ENCODE results near the gene GET3. TPM values are rescaled to one million over a fixed set of nuclear protein-coding genes. Genes with fewer than 3 reads are reported as not detected.

Gene GET3
- total and polyA plus RNA-seq, 2 of the 13 experiments (the other 11 are each of a cell fraction or from before 2014, with no cell fraction given): 57.7 to 59.4 TPM

- TF ChIP-seq, protein P1, sequence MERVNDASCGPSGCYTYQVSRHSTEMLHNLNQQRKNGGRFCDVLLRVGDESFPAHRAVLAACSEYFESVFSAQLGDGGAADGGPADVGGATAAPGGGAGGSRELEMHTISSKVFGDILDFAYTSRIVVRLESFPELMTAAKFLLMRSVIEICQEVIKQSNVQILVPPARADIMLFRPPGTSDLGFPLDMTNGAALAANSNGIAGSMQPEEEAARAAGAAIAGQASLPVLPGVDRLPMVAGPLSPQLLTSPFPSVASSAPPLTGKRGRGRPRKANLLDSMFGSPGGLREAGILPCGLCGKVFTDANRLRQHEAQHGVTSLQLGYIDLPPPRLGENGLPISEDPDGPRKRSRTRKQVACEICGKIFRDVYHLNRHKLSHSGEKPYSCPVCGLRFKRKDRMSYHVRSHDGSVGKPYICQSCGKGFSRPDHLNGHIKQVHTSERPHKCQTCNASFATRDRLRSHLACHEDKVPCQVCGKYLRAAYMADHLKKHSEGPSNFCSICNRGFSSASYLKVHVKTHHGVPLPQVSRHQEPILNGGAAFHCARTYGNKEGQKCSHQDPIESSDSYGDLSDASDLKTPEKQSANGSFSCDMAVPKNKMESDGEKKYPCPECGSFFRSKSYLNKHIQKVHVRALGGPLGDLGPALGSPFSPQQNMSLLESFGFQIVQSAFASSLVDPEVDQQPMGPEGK (CRISPR knock-in tag; IDR thresholded peaks at IDR 0.05): peak; percentile 59; the same call in 1 of the 2 replicates
- TF ChIP-seq HHEX (CRISPR knock-in tag; IDR thresholded peaks at IDR 0.05) (no peak), ZNF543 (CRISPR knock-in tag; IDR thresholded peaks at IDR 0.05) (0 out of 2 replicates have a peak, but pooled peaks have one; percentile 42), PAX8 (CRISPR knock-in tag; IDR thresholded peaks at IDR 0.05; ENCODE audit: borderline replicate concordance) (no peak), NR2C2 (CRISPR knock-in tag; IDR thresholded peaks at IDR 0.05; ENCODE audit: borderline replicate concordance) (0 out of 2 replicates have a peak, but pooled peaks have one; percentile 6), ZNF484 (CRISPR knock-in tag; IDR thresholded peaks at IDR 0.05; ENCODE audit: borderline replicate concordance, low read depth) (no peak), NFE2L2 (IDR thresholded peaks at IDR 0.05; ENCODE audit: low read length) (no peak), KLF12 (CRISPR knock-in tag; IDR thresholded peaks at IDR 0.05; ENCODE audit: borderline replicate concordance) (no peak), DMAP1 (CRISPR knock-in tag; IDR thresholded peaks at IDR 0.05) (0 out of 2 replicates have a peak, but pooled peaks have one; percentile 39), ZC3H4 (CRISPR knock-in tag; IDR thresholded peaks at IDR 0.05; ENCODE audit: borderline replicate concordance) (0 out of 2 replicates have a peak, but pooled peaks have one; percentile 26), ZNF468 (CRISPR knock-in tag; IDR thresholded peaks at IDR 0.05) (peak; percentile 34; the same call in 1 of the 2 replicates), ZNF652 (CRISPR knock-in tag; IDR thresholded peaks at IDR 0.05; ENCODE audit: borderline replicate concordance, low read depth) (no peak)
- TF ChIP-seq, protein P2, sequence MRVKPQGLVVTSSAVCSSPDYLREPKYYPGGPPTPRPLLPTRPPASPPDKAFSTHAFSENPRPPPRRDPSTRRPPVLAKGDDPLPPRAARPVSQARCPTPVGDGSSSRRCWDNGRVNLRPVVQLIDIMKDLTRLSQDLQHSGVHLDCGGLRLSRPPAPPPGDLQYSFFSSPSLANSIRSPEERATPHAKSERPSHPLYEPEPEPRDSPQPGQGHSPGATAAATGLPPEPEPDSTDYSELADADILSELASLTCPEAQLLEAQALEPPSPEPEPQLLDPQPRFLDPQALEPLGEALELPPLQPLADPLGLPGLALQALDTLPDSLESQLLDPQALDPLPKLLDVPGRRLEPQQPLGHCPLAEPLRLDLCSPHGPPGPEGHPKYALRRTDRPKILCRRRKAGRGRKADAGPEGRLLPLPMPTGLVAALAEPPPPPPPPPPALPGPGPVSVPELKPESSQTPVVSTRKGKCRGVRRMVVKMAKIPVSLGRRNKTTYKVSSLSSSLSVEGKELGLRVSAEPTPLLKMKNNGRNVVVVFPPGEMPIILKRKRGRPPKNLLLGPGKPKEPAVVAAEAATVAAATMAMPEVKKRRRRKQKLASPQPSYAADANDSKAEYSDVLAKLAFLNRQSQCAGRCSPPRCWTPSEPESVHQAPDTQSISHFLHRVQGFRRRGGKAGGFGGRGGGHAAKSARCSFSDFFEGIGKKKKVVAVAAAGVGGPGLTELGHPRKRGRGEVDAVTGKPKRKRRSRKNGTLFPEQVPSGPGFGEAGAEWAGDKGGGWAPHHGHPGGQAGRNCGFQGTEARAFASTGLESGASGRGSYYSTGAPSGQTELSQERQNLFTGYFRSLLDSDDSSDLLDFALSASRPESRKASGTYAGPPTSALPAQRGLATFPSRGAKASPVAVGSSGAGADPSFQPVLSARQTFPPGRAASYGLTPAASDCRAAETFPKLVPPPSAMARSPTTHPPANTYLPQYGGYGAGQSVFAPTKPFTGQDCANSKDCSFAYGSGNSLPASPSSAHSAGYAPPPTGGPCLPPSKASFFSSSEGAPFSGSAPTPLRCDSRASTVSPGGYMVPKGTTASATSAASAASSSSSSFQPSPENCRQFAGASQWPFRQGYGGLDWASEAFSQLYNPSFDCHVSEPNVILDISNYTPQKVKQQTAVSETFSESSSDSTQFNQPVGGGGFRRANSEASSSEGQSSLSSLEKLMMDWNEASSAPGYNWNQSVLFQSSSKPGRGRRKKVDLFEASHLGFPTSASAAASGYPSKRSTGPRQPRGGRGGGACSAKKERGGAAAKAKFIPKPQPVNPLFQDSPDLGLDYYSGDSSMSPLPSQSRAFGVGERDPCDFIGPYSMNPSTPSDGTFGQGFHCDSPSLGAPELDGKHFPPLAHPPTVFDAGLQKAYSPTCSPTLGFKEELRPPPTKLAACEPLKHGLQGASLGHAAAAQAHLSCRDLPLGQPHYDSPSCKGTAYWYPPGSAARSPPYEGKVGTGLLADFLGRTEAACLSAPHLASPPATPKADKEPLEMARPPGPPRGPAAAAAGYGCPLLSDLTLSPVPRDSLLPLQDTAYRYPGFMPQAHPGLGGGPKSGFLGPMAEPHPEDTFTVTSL (CRISPR knock-in tag; IDR thresholded peaks at IDR 0.05; ENCODE audit: borderline replicate concordance): no peak
- TF ChIP-seq, protein P3, sequence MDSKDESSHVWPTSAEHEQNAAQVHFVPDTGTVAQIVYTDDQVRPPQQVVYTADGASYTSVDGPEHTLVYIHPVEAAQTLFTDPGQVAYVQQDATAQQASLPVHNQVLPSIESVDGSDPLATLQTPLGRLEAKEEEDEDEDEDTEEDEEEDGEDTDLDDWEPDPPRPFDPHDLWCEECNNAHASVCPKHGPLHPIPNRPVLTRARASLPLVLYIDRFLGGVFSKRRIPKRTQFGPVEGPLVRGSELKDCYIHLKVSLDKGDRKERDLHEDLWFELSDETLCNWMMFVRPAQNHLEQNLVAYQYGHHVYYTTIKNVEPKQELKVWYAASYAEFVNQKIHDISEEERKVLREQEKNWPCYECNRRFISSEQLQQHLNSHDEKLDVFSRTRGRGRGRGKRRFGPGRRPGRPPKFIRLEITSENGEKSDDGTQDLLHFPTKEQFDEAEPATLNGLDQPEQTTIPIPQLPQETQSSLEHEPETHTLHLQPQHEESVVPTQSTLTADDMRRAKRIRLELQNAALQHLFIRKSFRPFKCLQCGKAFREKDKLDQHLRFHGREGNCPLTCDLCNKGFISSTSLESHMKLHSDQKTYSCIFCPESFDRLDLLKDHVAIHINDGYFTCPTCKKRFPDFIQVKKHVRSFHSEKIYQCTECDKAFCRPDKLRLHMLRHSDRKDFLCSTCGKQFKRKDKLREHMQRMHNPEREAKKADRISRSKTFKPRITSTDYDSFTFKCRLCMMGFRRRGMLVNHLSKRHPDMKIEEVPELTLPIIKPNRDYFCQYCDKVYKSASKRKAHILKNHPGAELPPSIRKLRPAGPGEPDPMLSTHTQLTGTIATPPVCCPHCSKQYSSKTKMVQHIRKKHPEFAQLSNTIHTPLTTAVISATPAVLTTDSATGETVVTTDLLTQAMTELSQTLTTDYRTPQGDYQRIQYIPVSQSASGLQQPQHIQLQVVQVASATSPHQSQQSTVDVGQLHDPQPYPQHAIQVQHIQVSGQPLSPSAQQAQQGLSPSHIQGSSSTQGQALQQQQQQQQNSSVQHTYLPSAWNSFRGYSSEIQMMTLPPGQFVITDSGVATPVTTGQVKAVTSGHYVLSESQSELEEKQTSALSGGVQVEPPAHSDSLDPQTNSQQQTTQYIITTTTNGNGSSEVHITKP (CRISPR knock-in tag; IDR thresholded peaks at IDR 0.05; ENCODE audit: low read depth): 0 out of 2 replicates have a peak, but pooled peaks have one; percentile 48
- TF ChIP-seq, protein P4, sequence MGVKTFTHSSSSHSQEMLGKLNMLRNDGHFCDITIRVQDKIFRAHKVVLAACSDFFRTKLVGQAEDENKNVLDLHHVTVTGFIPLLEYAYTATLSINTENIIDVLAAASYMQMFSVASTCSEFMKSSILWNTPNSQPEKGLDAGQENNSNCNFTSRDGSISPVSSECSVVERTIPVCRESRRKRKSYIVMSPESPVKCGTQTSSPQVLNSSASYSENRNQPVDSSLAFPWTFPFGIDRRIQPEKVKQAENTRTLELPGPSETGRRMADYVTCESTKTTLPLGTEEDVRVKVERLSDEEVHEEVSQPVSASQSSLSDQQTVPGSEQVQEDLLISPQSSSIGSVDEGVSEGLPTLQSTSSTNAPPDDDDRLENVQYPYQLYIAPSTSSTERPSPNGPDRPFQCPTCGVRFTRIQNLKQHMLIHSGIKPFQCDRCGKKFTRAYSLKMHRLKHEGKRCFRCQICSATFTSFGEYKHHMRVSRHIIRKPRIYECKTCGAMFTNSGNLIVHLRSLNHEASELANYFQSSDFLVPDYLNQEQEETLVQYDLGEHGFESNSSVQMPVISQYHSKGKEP (CRISPR knock-in tag; IDR thresholded peaks at IDR 0.05): no peak
Observed at GRCh38 chr19:12778017-12778904, 41.0 kb downstream of the GET3 start (continued).

All from HepG2 (cell line).